Measurements from ENCODE around the gene ZNF148.

Gene ZNF148

GRCh38 chr3:125214738-125215137, 160.4 kb downstream of the ZNF148 start:
- no peak for DNase-seq

GRCh38 chr3:125213946-125214542, 161.1 kb downstream of the ZNF148 start:
- no peak for DNase-seq

- no peak for DNase-seq
Measured at GRCh38 chr3:125213364-125213755, 161.8 kb downstream of the ZNF148 start.

GRCh38 chr3:125212509-125213363, 162.4 kb downstream of the ZNF148 start, which contains the start of gene SLC12A8:
Gene SLC12A8 (minus strand): TSS chr3:125212748. CDS start chr3:125211349, 1,399 bp downstream.
- no peak for DNase-seq

- no peak for DNase-seq
Measured at GRCh38 chr3:125212091-125212508, 163.0 kb downstream of the ZNF148 start.

- DNase-seq = no peak
Measured at GRCh38 chr3:125211523-125212090, 163.5 kb downstream of the ZNF148 start.

GRCh38 chr3:125207949-125208568, 167.1 kb downstream of the ZNF148 start:
- DNase-seq = no peak

- DNase-seq = no peak
Measured at GRCh38 chr3:125207507-125207906, 167.6 kb downstream of the ZNF148 start.

- no peak for DNase-seq
Measured at GRCh38 chr3:125206934-125207333, 168.2 kb downstream of the ZNF148 start.

- no peak for DNase-seq
Measured at GRCh38 chr3:125203731-125204130, 171.4 kb downstream of the ZNF148 start.

- no peak for DNase-seq
Measured at GRCh38 chr3:125202197-125202596, 172.9 kb downstream of the ZNF148 start.

- no peak for DNase-seq
Measured at GRCh38 chr3:125200731-125201139, 174.4 kb downstream of the ZNF148 start.

GRCh38 chr3:125194849-125195601, 180.1 kb downstream of the ZNF148 start:
- DNase-seq = no peak

- no peak for DNase-seq
Measured at GRCh38 chr3:125194061-125194848, 180.9 kb downstream of the ZNF148 start.

- no peak for DNase-seq
Measured at GRCh38 chr3:125192190-125193035, 182.7 kb downstream of the ZNF148 start.

- no peak for DNase-seq
Measured at GRCh38 chr3:125191730-125192129, 183.4 kb downstream of the ZNF148 start.

GRCh38 chr3:125191256-125191655, 183.9 kb downstream of the ZNF148 start:
- DNase-seq = no peak

GRCh38 chr3:125190786-125191185, 184.3 kb downstream of the ZNF148 start:
- DNase-seq = no peak

GRCh38 chr3:125189378-125190165, 185.6 kb downstream of the ZNF148 start:
- no peak for DNase-seq

- DNase-seq = no peak
Measured at GRCh38 chr3:125188955-125189354, 186.2 kb downstream of the ZNF148 start.

Measured in NCI-H226 (cell line).